Upper lobe of right lung (tissue), 1 donor: Measurements from ENCODE around the gene LCN10. TPM values are rescaled to one million over a fixed set of nuclear protein-coding genes. Genes with fewer than 3 reads are reported as not detected.

ENCODE experiments used
- microRNA-seq: library from miRNA; unstranded; fragments of <30 nt; microRNA quantifications from one replicate; pipeline ENCODE4 v1.2.0, GENCODE V29; 2020; ENCODE audit warnings: borderline microRNAs expressed
- total RNA-seq: library from RNA; stranded (reverse); fragmentation: NEBNext Ultra II Directional; extraction: Animal tissue kit (Norgen Biotek cat#: 25700); gene quantifications from one replicate; pipeline ENCODE4 v1.2.1, GENCODE V29; 2021
- donor health status: DM: no; HTN: yes; CAD: no; lungs with severe emphysema.

The LCN10 gene
- total RNA-seq, 1 donor from 2014 or later, result 11.2 TPM

Small RNAs within 50 kb of the gene (microRNA-seq; reads per million reads assigned to microRNA genes)
- not detected for gene MIR6722

Other genes starting within 250 kb of the LCN10 start
- 114 TPM for gene NOTCH1, start 196.9 kb downstream of the LCN10 start, total RNA-seq
- gene EGFL7, start 80.0 kb downstream of the LCN10 start, total RNA-seq, result 302 TPM
- gene AGPAT2, start 55.5 kb downstream of the LCN10 start, total RNA-seq, result 117 TPM
- 17.7 TPM for gene DIPK1B, start 30.4 kb downstream of the LCN10 start, total RNA-seq
- 21.5 TPM for gene LCN6, start 5.6 kb upstream of the LCN10 start, total RNA-seq
- not detected for gene LCN8, start 15.3 kb upstream of the LCN10 start, total RNA-seq
- not detected for gene LCN15, start 21.6 kb upstream of the LCN10 start, total RNA-seq
- 64.4 TPM for gene TMEM141, start 48.4 kb upstream of the LCN10 start, total RNA-seq
- 4.0 TPM for gene CCDC183, start 53.4 kb upstream of the LCN10 start, total RNA-seq
- gene RABL6, start 65.0 kb upstream of the LCN10 start, total RNA-seq, result 68.2 TPM
- 2.7 TPM for gene AJM1, start 99.5 kb upstream of the LCN10 start, total RNA-seq
- gene PHPT1, start 106.5 kb upstream of the LCN10 start, total RNA-seq, result 82.1 TPM
- 12.9 TPM for gene MAMDC4, start 109.4 kb upstream of the LCN10 start, total RNA-seq
- gene EDF1, start 123.4 kb upstream of the LCN10 start, total RNA-seq, result 250 TPM
- gene TRAF2, start 143.6 kb upstream of the LCN10 start, total RNA-seq, result 14.8 TPM
- gene FBXW5, start 201.8 kb upstream of the LCN10 start, total RNA-seq, result 91.2 TPM
- 1.1 TPM for gene C8G, start 202.3 kb upstream of the LCN10 start, total RNA-seq
- 2.6 TPM for gene LCN12, start 209.3 kb upstream of the LCN10 start, total RNA-seq
- gene PTGDS, start 234.6 kb upstream of the LCN10 start, total RNA-seq, result 477 TPM
- gene LCNL1, start 240.1 kb upstream of the LCN10 start, total RNA-seq, result 5.1 TPM
- 53.1 TPM for gene PAXX, start 249.5 kb upstream of the LCN10 start, total RNA-seq